Heart left ventricle (tissue), 13 donors: Measurements from ENCODE around the gene AAGAB.

Source experiments
- POLR2A ChIP-seq, 2 donors: fragments of 450-650 bp; IDR thresholded peaks; one replicate each; pipeline ENCODE4 v1.6.1; 2017; ENCODE audit warnings: antibody characterized with exemption in 2 of 2, mild to moderate bottlenecking in 2 of 2, moderate library complexity in 2 of 2
- TF ChIP-seq, protein P1 (sequence below), 12 donors: fragments of 200-600 bp; sonication (generic) in 4 of 12; IDR thresholded peaks; one replicate each; pipeline versions ENCODE4 v1.5.0 to v1.8.0; 2018 to 2022; ENCODE audit warnings: antibody characterized with exemption in 12 of 12, mild to moderate bottlenecking in 5 of 12
- donor health status: ischemic (EF 13 %, LVEDD 7.1; RV severe dilation, severe dysfunction).
- donor health status: DM: no; HTN: yes; CAD: no.
- donor health status: DM: no; HTN: no; CAD: no.
- donor health status: ischemic (EF 25% LVEDD 6.9; RV normal size, moderate dysfunction).
- donor health status: ischemic (EF 25% LVEDD 5.7; RV mildly dilated, moderate dysfunction).
- donor health status: ischemic (EF 35%, LVEDD 5.7; RV mildly dilated, moderate dysfunction).
- donor health status: nonischemic (EF 11% LVEDD 7.7; RV severe dilation, severe dysfunction).
- donor health status: DM: yes; HTN: yes; CAD: no.
- donor health status: PGD.
- donor health status: ischemic (EF 29% LVEDD 5.4; RV normal size, mild dysfunction).
- donor health status: nonischemic (EF 23%, LVEDD 6.1; RV moderate dilation, normal function).

DNA sequence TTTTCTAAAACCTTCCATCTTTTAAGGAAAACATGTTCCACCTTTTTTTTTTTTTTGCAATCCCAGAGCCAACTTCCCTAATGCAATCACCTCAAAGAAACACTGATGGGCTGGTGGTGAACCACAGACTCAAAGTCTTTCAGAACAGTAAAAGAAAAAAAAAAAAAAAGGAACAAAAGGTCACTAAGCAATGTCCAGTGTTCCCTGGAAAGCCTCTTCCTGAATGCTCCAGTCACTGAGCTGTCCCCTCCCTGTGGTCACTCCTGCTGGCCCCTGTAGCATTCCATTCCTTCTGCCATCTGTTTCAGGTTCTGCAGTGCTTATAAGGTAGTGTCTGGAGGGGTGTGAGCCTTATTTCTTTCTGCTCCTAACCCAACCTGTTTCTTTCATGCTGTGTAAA is 53.3 kb downstream of the AAGAB start:
- no peak for TF ChIP-seq POLR2A (IDR thresholded peaks at IDR 0.05)
- TF ChIP-seq, protein P1, sequence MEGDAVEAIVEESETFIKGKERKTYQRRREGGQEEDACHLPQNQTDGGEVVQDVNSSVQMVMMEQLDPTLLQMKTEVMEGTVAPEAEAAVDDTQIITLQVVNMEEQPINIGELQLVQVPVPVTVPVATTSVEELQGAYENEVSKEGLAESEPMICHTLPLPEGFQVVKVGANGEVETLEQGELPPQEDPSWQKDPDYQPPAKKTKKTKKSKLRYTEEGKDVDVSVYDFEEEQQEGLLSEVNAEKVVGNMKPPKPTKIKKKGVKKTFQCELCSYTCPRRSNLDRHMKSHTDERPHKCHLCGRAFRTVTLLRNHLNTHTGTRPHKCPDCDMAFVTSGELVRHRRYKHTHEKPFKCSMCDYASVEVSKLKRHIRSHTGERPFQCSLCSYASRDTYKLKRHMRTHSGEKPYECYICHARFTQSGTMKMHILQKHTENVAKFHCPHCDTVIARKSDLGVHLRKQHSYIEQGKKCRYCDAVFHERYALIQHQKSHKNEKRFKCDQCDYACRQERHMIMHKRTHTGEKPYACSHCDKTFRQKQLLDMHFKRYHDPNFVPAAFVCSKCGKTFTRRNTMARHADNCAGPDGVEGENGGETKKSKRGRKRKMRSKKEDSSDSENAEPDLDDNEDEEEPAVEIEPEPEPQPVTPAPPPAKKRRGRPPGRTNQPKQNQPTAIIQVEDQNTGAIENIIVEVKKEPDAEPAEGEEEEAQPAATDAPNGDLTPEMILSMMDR (IDR thresholded peaks at IDR 0.05): no peak
